IPS DF 6.9 (cell line): ENCODE data around the gene PIP5K1A.

Source experiments
- DNase-seq: peaks from one replicate; pipeline ENCODE4 v3.0.0-alpha.2; 2013; ENCODE audit warnings: low read depth, low spot score
- H3K27ac ChIP-seq: one replicate; pipeline ENCODE4 v1.5.1; 2013; ENCODE audit warnings: low read length, control low read depth
- H3K27me3 ChIP-seq: 2 replicates; pipeline ENCODE4 v1.6.1; 2013; ENCODE audit warnings: mild to moderate bottlenecking, low read length; ENCODE audit not compliant: control insufficient read depth, insufficient read depth
- H3K36me3 ChIP-seq: 2 replicates; pipeline ENCODE4 v1.6.1; 2013; ENCODE audit warnings: low read length; ENCODE audit not compliant: control insufficient read depth, insufficient read depth
- H3K4me1 ChIP-seq: 2 replicates; pipeline ENCODE4 v1.6.1; 2013; ENCODE audit warnings: low read length; ENCODE audit not compliant: control insufficient read depth, insufficient read depth
- H3K4me3 ChIP-seq: 2 replicates; pipeline ENCODE4 v1.5.1; 2013; ENCODE audit warnings: mild to moderate bottlenecking, low read length
- H3K9me3 ChIP-seq: 2 replicates; pipeline ENCODE4 v1.6.1; 2013; ENCODE audit warnings: low read length, inconsistent platforms; ENCODE audit not compliant: control insufficient read depth, insufficient read depth
- WGBS: extraction: QIAGEN DNeasy Blood & Tissue Kit; methylation state at CpG from one replicate; pipeline ENCODE4 v1.1.7; 2013; ENCODE audit warnings: mixed read lengths, missing lambda C conversion rate; ENCODE audit not compliant: insufficient read length, insufficient coverage; 5-methylcytosine and 5-hydroxymethylcytosine counted together

Gene PIP5K1A

GRCh38 chr1:151289080-151289935 lies 91.0 kb downstream of the PIP5K1A start:
- no CpG with 5 or more reads among the region's 18 CpGs for WGBS
- no peaks in the 10 kb centered on the region for H3K27me3 ChIP-seq
- DNase-seq = no peak
- H3K27ac ChIP-seq = no peak overlapping the region
- H3K36me3 ChIP-seq = peaks cover 56% of the 10 kb centered on the region
- H3K9me3 ChIP-seq = no peaks in the 10 kb centered on the region
- H3K4me3 ChIP-seq = no peak overlapping the region
- H3K4me1 ChIP-seq = no peaks in the 10 kb centered on the region

DNA sequence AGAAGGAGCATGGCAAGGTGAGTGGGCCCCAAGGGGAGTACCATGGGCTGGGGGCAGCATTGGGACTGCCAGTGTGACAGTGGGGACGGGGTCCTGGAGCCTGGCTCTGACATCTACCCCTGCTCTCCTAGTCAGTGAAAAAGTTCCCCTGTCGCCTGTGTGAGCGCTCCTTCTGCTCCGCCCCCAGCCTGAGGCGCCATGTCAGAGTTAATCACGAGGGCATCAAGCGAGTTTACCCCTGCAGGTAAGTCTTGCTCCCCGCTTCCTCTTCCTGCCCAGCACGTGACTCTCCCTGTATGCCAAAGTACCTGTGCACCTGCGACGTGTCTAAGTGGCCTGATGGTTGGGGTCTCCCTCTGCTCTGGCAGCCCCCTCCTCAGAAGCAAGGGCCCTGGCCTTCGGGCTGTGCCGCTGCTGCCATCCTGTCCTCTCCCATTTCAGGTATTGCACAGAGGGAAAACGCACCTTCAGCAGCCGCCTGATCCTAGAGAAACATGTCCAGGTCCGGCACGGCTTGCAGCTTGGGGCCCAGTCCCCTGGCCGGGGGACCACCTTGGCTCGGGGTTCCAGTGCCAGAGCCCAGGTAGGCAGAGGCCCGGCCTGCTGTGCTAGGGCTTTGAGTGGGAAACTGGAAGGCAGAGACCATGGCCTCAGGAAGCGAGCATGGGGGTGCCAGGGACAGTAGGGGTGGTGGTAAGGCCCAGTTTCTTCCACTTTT lies 91.8 kb downstream of the PIP5K1A start:
- Histone ChIP-seq H3K36me3 (peaks cover 56% of the 10 kb centered on the region), H3K4me1 (peaks cover 1% of the 10 kb centered on the region; the same call in 1 of the 2 replicates), H3K27me3 (no peaks in the 10 kb centered on the region), H3K9me3 (no peaks in the 10 kb centered on the region), H3K4me3 (no peak overlapping the region), H3K27ac (no peak overlapping the region)
- WGBS = no CpG with 5 or more reads among the region's 21 CpGs
- DNase-seq = no peak

GRCh38 chr1:151290709-151291303 lies 92.5 kb downstream of the PIP5K1A start:
- H3K27ac ChIP-seq = no peak overlapping the region
- no peak for DNase-seq
- H3K9me3 ChIP-seq = no peaks in the 10 kb centered on the region
- H3K4me3 ChIP-seq = no peak overlapping the region
- H3K27me3 ChIP-seq = no peaks in the 10 kb centered on the region
- peaks cover 56% of the 10 kb centered on the region for H3K36me3 ChIP-seq
- H3K4me1 ChIP-seq = peaks cover 4% of the 10 kb centered on the region; the same call in 1 of the 2 replicates
- no CpG with 5 or more reads among the region's 19 CpGs for WGBS

DNA sequence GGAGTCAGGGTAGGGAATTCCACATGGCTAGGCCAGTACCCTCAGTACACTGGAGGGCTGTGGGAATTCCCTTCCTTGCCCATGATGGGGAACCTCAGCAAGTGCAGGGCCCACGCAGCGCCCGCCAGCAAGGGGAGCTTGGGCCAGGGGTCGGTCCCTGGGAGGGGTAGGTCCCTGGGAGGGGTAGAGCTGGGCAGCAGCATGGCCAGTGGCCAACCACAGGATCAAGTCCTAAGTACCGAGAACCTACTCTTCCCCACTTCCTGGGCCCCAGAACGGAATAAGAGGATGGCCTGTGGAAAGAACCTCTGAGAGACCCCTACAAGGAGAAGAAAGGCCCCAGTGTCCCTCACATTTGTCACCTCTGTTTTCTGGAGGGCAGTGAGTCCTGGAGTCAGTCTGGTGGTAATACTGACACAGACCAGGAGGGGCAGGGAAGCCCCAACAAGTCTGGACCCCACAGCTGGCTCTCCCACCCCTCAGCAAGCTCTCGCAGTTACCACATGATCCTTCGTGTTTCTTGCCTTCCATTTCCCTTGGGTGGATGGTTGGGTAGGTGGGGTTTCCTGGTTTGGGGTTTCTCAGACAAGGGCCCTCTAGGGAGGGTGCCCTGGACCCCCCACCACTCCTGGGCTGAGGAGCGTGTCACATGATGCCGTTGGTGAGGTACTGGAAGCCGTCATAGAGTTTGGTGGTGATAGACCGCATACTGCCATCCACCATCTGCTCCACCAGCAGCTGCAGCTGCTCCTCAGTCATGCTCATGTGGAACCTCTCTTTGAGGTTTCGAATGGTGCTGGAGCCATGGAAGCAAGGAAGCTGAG lies 94.1 kb downstream of the PIP5K1A start:
- no peak overlapping the region for H3K4me3 ChIP-seq
- no peak overlapping the region for H3K27ac ChIP-seq
- peaks cover 4% of the 10 kb centered on the region; the same call in 1 of the 2 replicates for H3K4me1 ChIP-seq
- H3K36me3 ChIP-seq = peaks cover 44% of the 10 kb centered on the region
- no peak for DNase-seq
- WGBS = no CpG with 5 or more reads among the region's 13 CpGs
- H3K27me3 ChIP-seq = no peaks in the 10 kb centered on the region
- no peaks in the 10 kb centered on the region for H3K9me3 ChIP-seq

GRCh38 chr1:151293093-151293492 lies 94.7 kb downstream of the PIP5K1A start:
- Histone ChIP-seq H3K4me1 (peaks cover 4% of the 10 kb centered on the region; the same call in 1 of the 2 replicates), H3K27me3 (no peaks in the 10 kb centered on the region), H3K9me3 (no peaks in the 10 kb centered on the region), H3K4me3 (no peak overlapping the region), H3K27ac (no peak overlapping the region), H3K36me3 (peaks cover 39% of the 10 kb centered on the region)
- WGBS = no CpG with 5 or more reads among the region's 6 CpGs
- no peak for DNase-seq

GRCh38 chr1:151294742-151295462 lies 96.5 kb downstream of the PIP5K1A start:
- Histone ChIP-seq H3K27me3 (no peaks in the 10 kb centered on the region), H3K36me3 (peaks cover 24% of the 10 kb centered on the region), H3K4me1 (peaks cover 4% of the 10 kb centered on the region; the same call in 1 of the 2 replicates), H3K4me3 (no peak overlapping the region), H3K9me3 (no peaks in the 10 kb centered on the region), H3K27ac (no peak overlapping the region)
- WGBS = no CpG with 5 or more reads among the region's 2 CpGs
- DNase-seq = no peak
